GM12801 (cell line): ENCODE measurements around the gene ELMO3.

Experiments used
- CTCF ChIP-seq: IDR thresholded peaks from one replicate; pipeline ENCODE4 v1.5.1; 2011; ENCODE audit warnings: control low read depth; ENCODE audit not compliant: insufficient read length; ENCODE audit errors: extremely low read depth

ELMO3 gene

GRCh38 chr16:67162506-67163163 lies 36.3 kb upstream of the ELMO3 start:
- no peak for TF ChIP-seq CTCF

- no peak for TF ChIP-seq CTCF
Observed at GRCh38 chr16:67163164-67163998, 35.5 kb upstream of the ELMO3 start.

GRCh38 chr16:67163999-67164558 lies 34.9 kb upstream of the ELMO3 start:
- no peak for TF ChIP-seq CTCF

- no peak for TF ChIP-seq CTCF
Observed at GRCh38 chr16:67164599-67165061, 34.3 kb upstream of the ELMO3 start, which contains the start of gene HSF4. Gene HSF4, plus strand, starts transcription at chr16:67164745. Its CDS starts 67 bp downstream, at chr16:67164812.

- no peak for TF ChIP-seq CTCF
Observed at GRCh38 chr16:67165121-67166078, 33.5 kb upstream of the ELMO3 start.

GRCh38 chr16:67166110-67166547 lies 32.8 kb upstream of the ELMO3 start:
- TF ChIP-seq CTCF: no peak
